AG09319 (cell line): ENCODE results near the gene SERGEF.

Source experiments
- DNase-seq: peaks from one replicate; pipeline ENCODE4 v3.0.0-alpha.2; 2010; ENCODE audit warnings: low read depth; ENCODE audit errors: extremely low read depth
- TF ChIP-seq, protein P1 (sequence below): IDR thresholded peaks from 2 replicates; pipeline ENCODE4 v1.5.1; 2011; ENCODE audit warnings: low read depth, mild to moderate bottlenecking, inconsistent platforms, low read length, moderate library complexity

Gene SERGEF

DNA sequence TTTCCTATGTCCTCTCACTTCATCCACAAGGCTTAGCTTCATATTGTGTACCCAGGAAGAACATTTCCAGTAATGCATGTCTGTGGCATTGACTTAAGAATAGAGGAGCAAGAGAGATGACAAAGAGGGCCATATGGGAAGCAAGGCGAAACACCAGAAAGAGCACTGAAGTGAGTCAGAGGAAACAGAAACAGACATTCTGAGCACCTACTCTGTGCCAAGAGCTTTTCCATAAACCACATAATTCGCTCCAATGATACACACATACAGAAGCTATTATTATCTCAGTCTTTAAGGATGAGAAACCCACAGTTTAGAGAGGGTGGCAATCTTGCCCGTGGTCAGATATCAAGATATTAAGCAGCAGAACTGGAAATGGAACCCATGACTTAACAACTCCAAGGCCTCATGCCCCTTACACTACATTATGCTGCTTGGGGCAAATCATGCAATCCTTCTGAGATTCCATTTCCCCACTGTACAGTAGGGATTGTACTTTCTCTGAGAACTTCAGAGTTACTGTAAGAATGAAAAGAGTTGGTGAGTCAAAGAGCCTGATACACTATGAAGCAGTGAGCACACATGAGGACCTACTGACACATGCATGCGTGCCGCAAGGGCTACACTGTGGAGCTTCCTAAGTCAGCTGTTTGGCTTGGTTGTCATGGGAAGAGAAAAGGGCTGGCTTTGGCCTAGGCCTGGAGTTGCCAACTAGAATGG, 151.7 kb downstream of the SERGEF start:
- TF ChIP-seq, protein P1, sequence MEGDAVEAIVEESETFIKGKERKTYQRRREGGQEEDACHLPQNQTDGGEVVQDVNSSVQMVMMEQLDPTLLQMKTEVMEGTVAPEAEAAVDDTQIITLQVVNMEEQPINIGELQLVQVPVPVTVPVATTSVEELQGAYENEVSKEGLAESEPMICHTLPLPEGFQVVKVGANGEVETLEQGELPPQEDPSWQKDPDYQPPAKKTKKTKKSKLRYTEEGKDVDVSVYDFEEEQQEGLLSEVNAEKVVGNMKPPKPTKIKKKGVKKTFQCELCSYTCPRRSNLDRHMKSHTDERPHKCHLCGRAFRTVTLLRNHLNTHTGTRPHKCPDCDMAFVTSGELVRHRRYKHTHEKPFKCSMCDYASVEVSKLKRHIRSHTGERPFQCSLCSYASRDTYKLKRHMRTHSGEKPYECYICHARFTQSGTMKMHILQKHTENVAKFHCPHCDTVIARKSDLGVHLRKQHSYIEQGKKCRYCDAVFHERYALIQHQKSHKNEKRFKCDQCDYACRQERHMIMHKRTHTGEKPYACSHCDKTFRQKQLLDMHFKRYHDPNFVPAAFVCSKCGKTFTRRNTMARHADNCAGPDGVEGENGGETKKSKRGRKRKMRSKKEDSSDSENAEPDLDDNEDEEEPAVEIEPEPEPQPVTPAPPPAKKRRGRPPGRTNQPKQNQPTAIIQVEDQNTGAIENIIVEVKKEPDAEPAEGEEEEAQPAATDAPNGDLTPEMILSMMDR = no peak
- no peak for DNase-seq

DNA sequence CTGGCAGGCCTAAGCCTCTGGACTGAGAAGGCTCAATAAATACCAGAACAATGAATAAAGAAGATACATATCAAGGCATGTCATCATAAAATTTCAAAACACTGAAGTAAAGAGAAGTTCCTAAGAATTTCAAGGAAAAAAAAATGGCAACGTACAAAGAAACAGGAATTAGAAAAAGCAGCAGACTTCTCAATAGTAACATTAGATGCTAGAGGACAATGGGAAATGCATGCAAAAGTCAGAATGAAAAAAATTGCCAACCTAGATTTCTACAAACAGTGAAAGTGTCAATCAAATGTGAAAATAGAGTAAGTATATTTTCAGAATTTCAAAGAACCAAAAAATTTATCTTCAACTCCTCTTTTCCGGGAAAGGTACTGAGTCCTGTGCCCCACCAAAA, 153.3 kb downstream of the SERGEF start:
- DNase-seq = no peak
- TF ChIP-seq, protein P1 = no peak

DNA sequence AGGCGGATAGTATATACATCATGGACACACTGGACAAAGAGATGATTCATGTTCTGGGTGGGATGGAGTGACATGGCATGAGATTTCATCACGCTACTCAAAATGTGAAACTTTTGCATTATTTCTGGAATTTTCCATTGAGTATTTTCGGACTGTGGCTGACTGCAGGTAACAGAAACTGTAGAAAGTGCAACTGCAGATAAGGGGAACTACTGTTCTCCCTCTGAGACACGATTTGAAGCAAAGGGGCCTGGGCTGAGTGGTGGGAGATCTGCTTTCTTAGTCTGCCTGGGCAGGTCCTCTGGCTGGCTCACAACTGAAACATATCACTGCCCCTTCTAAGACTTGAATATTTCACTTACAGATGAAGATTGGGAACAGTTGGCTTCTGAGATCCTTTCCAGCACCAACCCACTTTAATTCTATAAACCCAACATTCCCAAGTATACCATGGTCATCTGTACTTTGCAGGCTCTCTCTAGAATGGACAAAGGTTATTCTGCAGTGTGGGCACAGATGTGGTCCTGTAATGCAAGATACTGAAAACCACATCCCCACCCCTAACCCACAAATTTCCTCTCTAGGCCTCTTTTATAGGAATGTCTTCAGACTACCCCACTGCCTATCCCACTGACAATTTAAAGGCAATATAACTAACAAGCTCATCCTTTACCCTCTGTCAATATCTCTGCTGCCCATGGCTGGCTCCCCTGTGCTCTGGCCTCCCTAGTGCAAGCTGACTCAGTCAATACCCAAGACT, 157.1 kb downstream of the SERGEF start:
- TF ChIP-seq, protein P1 = no peak
- no peak for DNase-seq

DNA sequence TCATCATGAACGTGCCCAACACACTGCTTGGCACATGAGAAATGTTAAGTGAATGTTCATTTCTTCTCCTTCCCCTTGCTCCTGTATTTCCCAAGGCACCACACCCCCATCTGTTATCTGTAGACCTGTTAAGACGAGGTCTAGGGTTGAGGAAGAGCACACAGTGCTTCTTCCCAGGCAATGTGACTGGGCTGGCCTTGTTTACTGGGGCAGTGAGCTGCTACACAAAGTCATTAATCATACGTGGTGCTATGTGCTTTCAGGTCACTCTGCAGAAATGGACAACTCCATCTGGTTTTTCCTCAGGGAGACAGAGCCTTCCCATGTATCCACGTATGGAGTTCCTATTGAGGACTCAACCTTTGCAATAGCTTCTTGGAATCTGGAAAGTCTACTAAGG, 159.6 kb downstream of the SERGEF start:
- TF ChIP-seq, protein P1 = no peak
- DNase-seq = no peak

DNA sequence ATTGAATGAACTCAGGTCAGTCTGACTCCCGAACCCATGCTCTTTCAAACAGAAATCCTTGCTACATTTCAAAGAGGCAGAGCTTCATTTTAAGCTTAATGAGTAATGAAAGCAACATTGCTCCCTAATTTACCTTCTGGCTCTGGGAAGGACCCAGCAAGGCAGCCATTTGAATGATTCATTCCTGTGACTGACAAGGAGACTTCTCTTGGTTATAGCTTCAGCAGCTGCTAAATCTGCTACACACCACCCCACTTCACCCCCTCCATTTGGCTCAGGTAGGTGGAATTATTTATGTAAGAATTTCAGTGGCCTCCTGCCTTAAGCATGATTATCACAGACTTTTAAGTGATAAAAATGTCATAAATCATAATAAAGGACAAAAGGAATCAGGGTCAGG, 160.6 kb downstream of the SERGEF start:
- TF ChIP-seq, protein P1 = no peak
- DNase-seq = no peak

DNA sequence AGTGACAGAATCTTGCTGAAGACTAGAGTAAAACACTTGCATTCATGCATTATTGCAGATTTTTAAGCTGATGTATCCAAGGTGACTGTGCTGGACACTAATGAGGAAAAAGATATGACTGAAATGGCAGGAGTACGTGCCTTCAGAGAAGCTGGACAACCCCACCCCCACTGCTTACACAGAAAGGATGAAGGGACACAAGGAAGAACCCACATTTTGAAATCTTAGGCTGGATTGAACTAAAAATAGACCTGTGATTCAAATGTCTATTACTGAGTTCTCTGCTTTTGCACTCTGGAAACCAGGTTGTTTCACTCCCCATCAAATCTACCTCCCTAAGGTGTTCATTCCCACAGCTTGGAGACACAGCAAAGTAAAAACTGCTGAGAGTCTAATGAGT, 161.2 kb downstream of the SERGEF start:
- TF ChIP-seq, protein P1 = no peak
- DNase-seq = no peak

DNA sequence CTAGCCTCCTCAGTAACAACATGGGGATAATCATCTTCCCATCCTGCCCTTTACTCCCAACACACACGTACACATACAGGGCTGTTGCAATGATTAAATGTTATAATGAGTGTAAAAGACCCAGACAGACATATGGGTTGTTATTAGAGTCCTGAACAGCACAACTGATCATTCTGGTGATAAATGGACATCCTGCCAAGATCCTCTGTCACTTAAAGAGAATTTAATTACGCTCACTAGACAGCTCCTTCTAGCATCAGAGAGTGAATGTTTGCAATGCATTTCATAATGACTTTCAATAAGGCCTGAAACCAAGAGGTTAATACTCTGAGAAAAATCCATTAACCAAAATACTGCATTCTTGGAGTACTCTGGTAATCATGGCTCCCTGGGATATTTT, 162.5 kb downstream of the SERGEF start:
- no peak for DNase-seq

More for the DNA sequence above, 162.5 kb downstream of the SERGEF start:
- TF ChIP-seq, protein P1 = no peak
